Measurements from ENCODE around the gene HSPA12B.

DNA sequence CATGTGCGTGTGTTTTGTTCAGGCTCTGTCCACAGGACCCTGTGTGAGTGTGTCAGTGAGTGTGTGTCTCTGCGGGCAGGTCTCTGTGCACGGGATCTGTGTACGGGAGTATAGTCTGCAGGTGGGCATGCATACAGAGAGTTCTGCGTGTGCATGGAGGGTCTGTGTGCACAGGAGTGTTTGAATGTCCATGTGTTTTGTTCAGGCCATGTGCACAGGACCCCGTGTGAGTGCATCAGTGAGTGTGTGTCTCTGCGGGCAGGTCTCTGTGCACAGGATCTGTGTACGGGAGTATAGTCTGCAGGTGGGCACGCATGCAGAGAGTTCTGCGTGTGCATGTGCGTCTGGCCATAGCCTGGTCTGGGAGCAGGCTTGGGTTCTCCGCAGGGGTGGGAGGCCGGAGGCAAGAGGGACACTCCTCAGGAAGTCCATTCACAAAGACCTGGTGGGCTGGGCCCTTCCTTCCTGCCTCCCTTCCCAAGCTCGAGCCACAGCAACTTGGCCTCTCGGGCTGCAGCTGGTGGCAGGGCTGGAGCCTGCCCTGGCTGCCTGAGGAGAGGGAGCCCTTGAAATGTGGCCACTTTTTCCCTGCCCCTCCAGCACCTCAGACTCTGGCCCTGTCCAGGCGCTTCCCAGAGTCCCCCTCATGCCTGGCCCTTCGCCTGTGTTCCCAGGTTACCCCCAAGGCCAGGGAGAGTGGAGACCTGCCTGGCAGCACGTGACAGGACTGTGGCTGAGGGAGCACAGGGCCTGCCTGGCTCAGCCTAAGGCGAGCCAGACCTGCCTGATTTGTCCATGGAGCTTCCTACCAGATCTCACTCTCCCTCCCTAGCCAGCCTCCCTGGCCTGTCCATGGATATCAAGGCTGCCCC, 6.8 kb downstream of the HSPA12B start:
- TF ChIP-seq EZH2 (IDR thresholded peaks at IDR 0.05; ENCODE audit: borderline replicate concordance, insufficient read depth, low read length, poor library complexity, severe bottlenecking), result no peak
- TF ChIP-seq, protein P1, sequence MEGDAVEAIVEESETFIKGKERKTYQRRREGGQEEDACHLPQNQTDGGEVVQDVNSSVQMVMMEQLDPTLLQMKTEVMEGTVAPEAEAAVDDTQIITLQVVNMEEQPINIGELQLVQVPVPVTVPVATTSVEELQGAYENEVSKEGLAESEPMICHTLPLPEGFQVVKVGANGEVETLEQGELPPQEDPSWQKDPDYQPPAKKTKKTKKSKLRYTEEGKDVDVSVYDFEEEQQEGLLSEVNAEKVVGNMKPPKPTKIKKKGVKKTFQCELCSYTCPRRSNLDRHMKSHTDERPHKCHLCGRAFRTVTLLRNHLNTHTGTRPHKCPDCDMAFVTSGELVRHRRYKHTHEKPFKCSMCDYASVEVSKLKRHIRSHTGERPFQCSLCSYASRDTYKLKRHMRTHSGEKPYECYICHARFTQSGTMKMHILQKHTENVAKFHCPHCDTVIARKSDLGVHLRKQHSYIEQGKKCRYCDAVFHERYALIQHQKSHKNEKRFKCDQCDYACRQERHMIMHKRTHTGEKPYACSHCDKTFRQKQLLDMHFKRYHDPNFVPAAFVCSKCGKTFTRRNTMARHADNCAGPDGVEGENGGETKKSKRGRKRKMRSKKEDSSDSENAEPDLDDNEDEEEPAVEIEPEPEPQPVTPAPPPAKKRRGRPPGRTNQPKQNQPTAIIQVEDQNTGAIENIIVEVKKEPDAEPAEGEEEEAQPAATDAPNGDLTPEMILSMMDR (IDR thresholded peaks at IDR 0.05; ENCODE audit: poor library complexity, severe bottlenecking), result no peak
- TF ChIP-seq POLR2AphosphoS5 (IDR thresholded peaks at IDR 0.05), result no peak
- no peak for TF ChIP-seq MXI1 (conservative IDR thresholded peaks at IDR 0.05; ENCODE audit: poor library complexity, severe bottlenecking)
- no peak for TF ChIP-seq REST (IDR thresholded peaks at IDR 0.05; ENCODE audit: borderline replicate concordance)
- TF ChIP-seq SMC3 (conservative IDR thresholded peaks at IDR 0.05; ENCODE audit: poor library complexity), result no peak
- no peak for TF ChIP-seq EP300 (conservative IDR thresholded peaks at IDR 0.05; ENCODE audit: poor library complexity, severe bottlenecking)
- TF ChIP-seq TAF1 (IDR thresholded peaks at IDR 0.05; ENCODE audit: low read depth), result no peak
